NCI-H187 (cell line): ENCODE data around the gene PUS10.

Source experiments
- DNase-seq, 2 experiments: peaks; one replicate each; lab custom pipeline; 2025; lab: John Stamatoyannopoulos, UW

The PUS10 gene

GRCh38 chr2:60972889-60973656, 45.0 kb downstream of the PUS10 start:
- DNase-seq, result no peak

GRCh38 chr2:60966507-60967405, 51.3 kb downstream of the PUS10 start:
- no peak for DNase-seq

- no peak for DNase-seq
Observed at GRCh38 chr2:60965499-60965785, 52.6 kb downstream of the PUS10 start.

- DNase-seq, result no peak
Observed at GRCh38 chr2:60964651-60965498, 53.2 kb downstream of the PUS10 start.

- no peak for DNase-seq
Observed at GRCh38 chr2:60963190-60963589, 54.9 kb downstream of the PUS10 start.

- no peak for DNase-seq
Observed at GRCh38 chr2:60962528-60962927, 55.5 kb downstream of the PUS10 start.

GRCh38 chr2:60961457-60961856, 56.6 kb downstream of the PUS10 start:
- no peak for DNase-seq

- no peak for DNase-seq
Observed at GRCh38 chr2:60960706-60961105, 57.3 kb downstream of the PUS10 start.

- DNase-seq, result peak; percentile 43 to 62
Observed at GRCh38 chr2:60959501-60959900, 58.6 kb downstream of the PUS10 start.

GRCh38 chr2:60958800-60959199, 59.3 kb downstream of the PUS10 start:
- DNase-seq, result no peak

- DNase-seq, result no peak
Observed at GRCh38 chr2:60958361-60958760, 59.7 kb downstream of the PUS10 start.

GRCh38 chr2:60957643-60958042, 60.4 kb downstream of the PUS10 start:
- DNase-seq, result no peak

GRCh38 chr2:60957224-60957623, 60.8 kb downstream of the PUS10 start:
- no peak for DNase-seq

GRCh38 chr2:60954139-60954538, 63.9 kb downstream of the PUS10 start:
- no peak for DNase-seq

- DNase-seq, result no peak
Observed at GRCh38 chr2:60948926-60949579, 69.0 kb downstream of the PUS10 start.

GRCh38 chr2:60948161-60948560, 69.9 kb downstream of the PUS10 start:
- DNase-seq, result no peak

- no peak for DNase-seq
Observed at GRCh38 chr2:60947056-60947455, 71.0 kb downstream of the PUS10 start.

- no peak for DNase-seq
Observed at GRCh38 chr2:60945341-60945740, 72.7 kb downstream of the PUS10 start.

- no peak for DNase-seq
Observed at GRCh38 chr2:60939622-60940021, 78.4 kb downstream of the PUS10 start.

GRCh38 chr2:60938301-60938700, 79.8 kb downstream of the PUS10 start:
- DNase-seq, result no peak

- no peak for DNase-seq
Observed at GRCh38 chr2:60936757-60937156, 81.3 kb downstream of the PUS10 start.

- no peak for DNase-seq
Observed at GRCh38 chr2:60934165-60934722, 83.8 kb downstream of the PUS10 start.
